Upper lobe of left lung (tissue), 4 donors: ENCODE results near the gene ZP4.

Source experiments
- CTCF ChIP-seq, 6 experiments: fragments of 450-650 bp in 4 of 6; fragments of 200-600 bp in 2 of 6; sonication (generic) in 2 of 6; IDR thresholded peaks; one replicate each; pipeline ENCODE4 v1.5.1; 2016 to 2019; ENCODE audit warnings: antibody characterized with exemption in 6 of 6
- EP300 ChIP-seq, 4 donors: sonication (generic); formaldehyde crosslinking; IDR thresholded peaks; one replicate each; pipeline ENCODE4 v1.5.1; 2017; ENCODE audit warnings: antibody characterized with exemption in 4 of 4, control low read depth in 2 of 4
- POLR2A ChIP-seq, 4 donors: fragments of 450-650 bp; IDR thresholded peaks; one replicate each; pipeline ENCODE4 v1.5.1; 2016 to 2017; ENCODE audit warnings: antibody characterized with exemption in 4 of 4, mild to moderate bottlenecking in 2 of 4
- POLR2AphosphoS5 ChIP-seq, 2 donors: sonication (generic); formaldehyde crosslinking; IDR thresholded peaks; one replicate each; pipeline ENCODE4 v1.5.1; 2017; ENCODE audit warnings: antibody characterized with exemption in 2 of 2

- TF ChIP-seq POLR2AphosphoS5 (IDR thresholded peaks at IDR 0.05), result no peak
- no peak for TF ChIP-seq CTCF (IDR thresholded peaks at IDR 0.05)
- TF ChIP-seq EP300 (IDR thresholded peaks at IDR 0.05), result no peak
- TF ChIP-seq POLR2A (IDR thresholded peaks at IDR 0.05), result no peak
Observed at GRCh38 chr1:237921306-237921705, 30.6 kb upstream of the ZP4 start.
